Measurements from ENCODE around the gene EIF5AL1. TPM values are rescaled to one million over a fixed set of nuclear protein-coding genes. Genes with fewer than 3 reads are reported as not detected.

EIF5AL1 gene
- total and polyA plus RNA-seq, 10 of the 15 experiments (the other 5 are each of a cell fraction or from before 2014, with no cell fraction given) = 0.02 to 8.3 (median 0.45) TPM; not detected in 1

GRCh38 chr10:79477456-79477855 lies 34.9 kb upstream of the EIF5AL1 start (continued):
- TF ChIP-seq KLF5 (IDR thresholded peaks at IDR 0.05; ENCODE audit: partially characterized antibody) (no peak), NRF1 (conservative IDR thresholded peaks at IDR 0.05; ENCODE audit: low read depth, low read length) (no peak), IRF4 (IDR thresholded peaks at IDR 0.05; ENCODE audit: low read depth, low read length) (no peak)

- ChIA-PET RAD21 (ENCODE audit: unreplicated experiment) (interaction anchor here (1.4 kb wide), 1 partner anchor 105 kb away, joined by 3 read pairs; no protein-coding TSS in a partner anchor), CTCF (interaction anchor here (0.7 to 1.0 kb wide), 3 partner anchors 11 to 105 kb away, joined by 3 read pairs; no protein-coding TSS in a partner anchor), SMC1A (ENCODE audit: uncharacterized antibody, unreplicated experiment) (interaction anchor here (1.3 kb wide), 1 partner anchor 105 kb away, joined by 4 read pairs; no protein-coding TSS in a partner anchor), POLR2A (no interaction called here)
- in situ Hi-C loops (cut with MboI) = no loop called here
- 18% methylated on average over 3 of the region's 3 CpGs for WGBS (ENCODE audit: insufficient coverage, insufficient replicate concordance, low lambda C conversion rate, missing lambda C conversion rate)
- FAIRE-seq (no peak), DNase-seq (ENCODE audit: low read depth, low spot score) (no peak), ATAC-seq (no peak)
- Histone ChIP-seq H3K4me3 (no peak overlapping the region), H2AFZ (ENCODE audit: control insufficient read depth, low read depth, low read length) (no peak overlapping the region), H3K27ac (ENCODE audit: control insufficient read depth, insufficient read depth) (no peak overlapping the region), H3K9ac (ENCODE audit: control insufficient read depth, insufficient read depth, low read length) (no peak overlapping the region), H3K4me2 (ENCODE audit: control insufficient read depth, insufficient read depth) (no peak overlapping the region), H3K4me1 (ENCODE audit: control insufficient read depth, insufficient read depth, low read length) (no peaks in the 10 kb centered on the region), H3K79me2 (ENCODE audit: control insufficient read depth, insufficient read depth, low read length) (no peaks in the 10 kb centered on the region), H4K20me1 (ENCODE audit: control insufficient read depth, insufficient read depth) (no peaks in the 10 kb centered on the region), H3K27me3 (replicated peaks in 1 of 2; ENCODE audit: control insufficient read depth in 2 of 2, insufficient read depth in 2 of 2, low read length in 1 of 2) (no peaks in the 10 kb centered on the region), H3K9me3 (replicated peaks; ENCODE audit: control insufficient read depth, insufficient read depth, low read length) (no peaks in the 10 kb centered on the region), H3K36me3 (ENCODE audit: control insufficient read depth in 2 of 2, insufficient read depth in 2 of 2, low read length in 1 of 2) (no peaks in the 10 kb centered on the region)
- no TSS peak for BruUV-seq (replicated peaks)
- TF ChIP-seq NBN (IDR thresholded peaks at IDR 0.05) (no peak), RUNX3 (IDR thresholded peaks at IDR 0.05; ENCODE audit: low read length) (no peak)
- intact Hi-C loops (cut with micrococcal nuclease; ENCODE audit: unreplicated experiment) = no loop called here
Measured at GRCh38 chr10:79479283-79479909, 32.9 kb upstream of the EIF5AL1 start.

- DNase-seq (ENCODE audit: low read depth, low spot score) (no peak), FAIRE-seq (no peak), ATAC-seq (no peak)
- in situ Hi-C loops (cut with MboI) (no loop called here), intact Hi-C loops (cut with micrococcal nuclease; ENCODE audit: unreplicated experiment) (no loop called here)
- no peak overlapping the region for H3K9ac ChIP-seq (ENCODE audit: control insufficient read depth, insufficient read depth, low read length)
- ChIA-PET POLR2A (no interaction called here), CTCF (interaction anchor here (2.4 kb wide), 1 partner anchor 14 kb away, joined by 8 read pairs; no protein-coding TSS in a partner anchor), RAD21 (ENCODE audit: unreplicated experiment) (interaction anchor here (1.0 kb wide), 1 partner anchor 15 kb away, joined by 6 read pairs; no protein-coding TSS in a partner anchor), SMC1A (ENCODE audit: uncharacterized antibody, unreplicated experiment) (interaction anchor here (0.6 to 1.1 kb wide), 4 partner anchors 39 to 108 kb away, joined by 3 to 4 read pairs (median 3); no protein-coding TSS in a partner anchor)
- H3K27me3 ChIP-seq (replicated peaks in 1 of 2; ENCODE audit: control insufficient read depth in 2 of 2, insufficient read depth in 2 of 2, low read length in 1 of 2) = no peaks in the 10 kb centered on the region
- H3K4me2 ChIP-seq (ENCODE audit: control insufficient read depth, insufficient read depth) = no peak overlapping the region
- H3K9me3 ChIP-seq (replicated peaks; ENCODE audit: control insufficient read depth, insufficient read depth, low read length) = no peaks in the 10 kb centered on the region
- no peak overlapping the region for H3K4me3 ChIP-seq
- H2AFZ ChIP-seq (ENCODE audit: control insufficient read depth, low read depth, low read length) = no peak overlapping the region
- no TSS peak for BruUV-seq (replicated peaks)
- no peaks in the 10 kb centered on the region for H3K79me2 ChIP-seq (ENCODE audit: control insufficient read depth, insufficient read depth, low read length)
- H3K36me3 ChIP-seq (ENCODE audit: control insufficient read depth in 2 of 2, insufficient read depth in 2 of 2, low read length in 1 of 2) = no peaks in the 10 kb centered on the region
- no peaks in the 10 kb centered on the region for H3K4me1 ChIP-seq (ENCODE audit: control insufficient read depth, insufficient read depth, low read length)
- no peak overlapping the region for H3K27ac ChIP-seq (ENCODE audit: control insufficient read depth, insufficient read depth)
- 74% methylated on average over 1 of the region's 1 CpG for WGBS (ENCODE audit: insufficient coverage, insufficient replicate concordance, low lambda C conversion rate, missing lambda C conversion rate)
- no peaks in the 10 kb centered on the region for H4K20me1 ChIP-seq (ENCODE audit: control insufficient read depth, insufficient read depth)
- TF ChIP-seq NBN (IDR thresholded peaks at IDR 0.05) = no peak
- no peak for TF ChIP-seq MEF2A (IDR thresholded peaks at IDR 0.05; ENCODE audit: insufficient read depth, low read depth, low read length)
- TF ChIP-seq CHD1 (IDR thresholded peaks at IDR 0.05; ENCODE audit: low read depth, low read length) = no peak
- TF ChIP-seq HDAC2 (IDR thresholded peaks at IDR 0.05) = no peak
- TF ChIP-seq, protein P1, sequence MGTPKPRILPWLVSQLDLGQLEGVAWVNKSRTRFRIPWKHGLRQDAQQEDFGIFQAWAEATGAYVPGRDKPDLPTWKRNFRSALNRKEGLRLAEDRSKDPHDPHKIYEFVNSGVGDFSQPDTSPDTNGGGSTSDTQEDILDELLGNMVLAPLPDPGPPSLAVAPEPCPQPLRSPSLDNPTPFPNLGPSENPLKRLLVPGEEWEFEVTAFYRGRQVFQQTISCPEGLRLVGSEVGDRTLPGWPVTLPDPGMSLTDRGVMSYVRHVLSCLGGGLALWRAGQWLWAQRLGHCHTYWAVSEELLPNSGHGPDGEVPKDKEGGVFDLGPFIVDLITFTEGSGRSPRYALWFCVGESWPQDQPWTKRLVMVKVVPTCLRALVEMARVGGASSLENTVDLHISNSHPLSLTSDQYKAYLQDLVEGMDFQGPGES (IDR thresholded peaks at IDR 0.05) = no peak
- no peak for TF ChIP-seq ELK1 (IDR thresholded peaks at IDR 0.05; ENCODE audit: low read depth, low read length)
- TF ChIP-seq, protein P2, sequence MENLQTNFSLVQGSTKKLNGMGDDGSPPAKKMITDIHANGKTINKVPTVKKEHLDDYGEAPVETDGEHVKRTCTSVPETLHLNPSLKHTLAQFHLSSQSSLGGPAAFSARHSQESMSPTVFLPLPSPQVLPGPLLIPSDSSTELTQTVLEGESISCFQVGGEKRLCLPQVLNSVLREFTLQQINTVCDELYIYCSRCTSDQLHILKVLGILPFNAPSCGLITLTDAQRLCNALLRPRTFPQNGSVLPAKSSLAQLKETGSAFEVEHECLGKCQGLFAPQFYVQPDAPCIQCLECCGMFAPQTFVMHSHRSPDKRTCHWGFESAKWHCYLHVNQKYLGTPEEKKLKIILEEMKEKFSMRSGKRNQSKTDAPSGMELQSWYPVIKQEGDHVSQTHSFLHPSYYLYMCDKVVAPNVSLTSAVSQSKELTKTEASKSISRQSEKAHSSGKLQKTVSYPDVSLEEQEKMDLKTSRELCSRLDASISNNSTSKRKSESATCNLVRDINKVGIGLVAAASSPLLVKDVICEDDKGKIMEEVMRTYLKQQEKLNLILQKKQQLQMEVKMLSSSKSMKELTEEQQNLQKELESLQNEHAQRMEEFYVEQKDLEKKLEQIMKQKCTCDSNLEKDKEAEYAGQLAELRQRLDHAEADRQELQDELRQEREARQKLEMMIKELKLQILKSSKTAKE (IDR thresholded peaks at IDR 0.05; ENCODE audit: low read depth, poor library complexity, severe bottlenecking) = no peak
- TF ChIP-seq CREM (IDR thresholded peaks at IDR 0.05; ENCODE audit: low read depth) = no peak
Measured at GRCh38 chr10:79482304-79482703, 30.0 kb upstream of the EIF5AL1 start.
